Right lobe of liver (tissue), 6 donors: ENCODE measurements around the gene COL7A1. TPM values are rescaled to one million over a fixed set of nuclear protein-coding genes. Genes with fewer than 3 reads are reported as not detected.

Experiments used
- ATAC-seq, 4 donors: fragments of 200-7000 bp; cut with Tn5 transposase; one replicate each; pipeline ENCODE4 v1.9.1; 2020; ENCODE audit warnings: mild to moderate bottlenecking in 4 of 4, moderate library complexity in 4 of 4
- DNase-seq, 3 donors: peaks; one replicate each; pipeline ENCODE4 v3.0.0-alpha.2; 2020
- H3K27ac ChIP-seq, 3 donors: fragments of 200-600 bp; one replicate each; pipeline ENCODE4 v1.8.0; 2022
- H3K27me3 ChIP-seq, 2 donors: fragments of 200-600 bp; one replicate each; pipeline ENCODE4 v1.8.0; 2022
- H3K36me3 ChIP-seq, 4 donors: fragments of 200-600 bp; sonication (generic) in 1 of 4; one replicate each; pipeline versions ENCODE4 v1.5.1 to v1.8.0; 2017 to 2022; ENCODE audit warnings: control low read depth in 1 of 4
- H3K4me1 ChIP-seq, 4 donors: fragments of 200-600 bp; sonication (generic) in 1 of 4; one replicate each; pipeline versions ENCODE4 v1.5.1 to v1.8.0; 2017 to 2022; ENCODE audit warnings: control low read depth in 1 of 4
- H3K4me3 ChIP-seq, 3 donors: fragments of 200-600 bp; one replicate each; pipeline ENCODE4 v1.8.0; 2022
- H3K9me3 ChIP-seq, 4 donors: fragments of 200-600 bp; sonication (generic) in 1 of 4; one replicate each; pipeline versions ENCODE4 v1.5.1 to v1.8.0; 2017 to 2022; ENCODE audit warnings: control low read depth in 1 of 4
- CTCF ChIP-seq, 4 donors: fragments of 200-600 bp in 3 of 4; fragments of 450-650 bp in 1 of 4; IDR thresholded peaks; one replicate each; pipeline versions ENCODE4 v1.5.1 to v1.8.0; 2016 to 2022; ENCODE audit warnings: antibody characterized with exemption in 4 of 4, mild to moderate bottlenecking in 2 of 4
- POLR2A ChIP-seq: fragments of 450-650 bp; IDR thresholded peaks from one replicate; pipeline ENCODE4 v1.6.1; 2017; ENCODE audit warnings: antibody characterized with exemption, mild to moderate bottlenecking
- WGBS: methylation state at CpG from one replicate; pipeline ENCODE4 v1.1.6; 2018; ENCODE audit warnings: low coverage, low lambda C conversion rate; ENCODE audit not compliant: insufficient coverage; ENCODE audit errors: missing lambda C conversion rate; 5-methylcytosine and 5-hydroxymethylcytosine counted together
- intact Hi-C, 2 donors: fragments of 100-400 bp; cut with DNase I; formaldehyde crosslinking; loops; one replicate each; pipeline versions ENCODE4 v1.11.2 to v1.14.1; 2022
- total RNA-seq, 6 experiments: library from RNA; depleted of rRNA in 2 of 6; stranded (reverse); fragments of >200 nt in 2 of 6; fragmentation: NEBNext Ultra II Directional in 3 of 6; extraction: Animal tissue kit (Norgen Biotek cat#: 25700) in 3 of 6; gene quantifications; one replicate each; pipeline versions ENCODE4 v1.1.0 to v1.2.4, GENCODE V29; 2016 to 2023
- donor health status: DM: no; HTN: yes; CAD: no.
- donor health status: DM: no; HTN: no; CAD: no.
- donor health status: DM: no; HTN: no; CAD: no.
- donor health status: DM: no; HTN: yes; CAD: no.
- donor health status: DM: no; HTN: yes; CAD: no.

COL7A1 gene
- total RNA-seq, 6 experiments from 2014 or later = 0.31 to 1.7 (median 1.1) TPM

GRCh38 chr3:48561045-48561736, 33.9 kb downstream of the COL7A1 start:
- no peak overlapping the region for H3K4me3 ChIP-seq
- intact Hi-C loops = no loop called here
- no peak for TF ChIP-seq CTCF (IDR thresholded peaks at IDR 0.05)
- no peak for TF ChIP-seq POLR2A
- no peak overlapping the region for H3K27ac ChIP-seq
- no peaks in the 10 kb centered on the region for H3K36me3 ChIP-seq
- H3K9me3 ChIP-seq = no peaks in the 10 kb centered on the region
- ATAC-seq (no peak), DNase-seq (peak in 1 of 3 donors; percentile 60)
- peaks cover 0 to 11% (median 5%) of the 10 kb centered on the region in 4 donors for H3K4me1 ChIP-seq
- WGBS = 100% methylated on average over 2 of the region's 21 CpGs
- no peaks in the 10 kb centered on the region for H3K27me3 ChIP-seq

- no peak for DNase-seq
- intact Hi-C loops = no loop called here
- Histone ChIP-seq H3K9me3 (no peaks in the 10 kb centered on the region), H3K36me3 (no peaks in the 10 kb centered on the region), H3K4me3 (no peak overlapping the region), H3K27ac (peak overlapping the region in 1 of 3 donors; percentile 54), H3K27me3 (no peaks in the 10 kb centered on the region), H3K4me1 (peaks cover 0 to 11% (median 5%) of the 10 kb centered on the region in 4 donors)
- ATAC-seq = no peak
- TF ChIP-seq POLR2A = no peak
- no peak for TF ChIP-seq CTCF (IDR thresholded peaks at IDR 0.05)
- 20% methylated on average over 1 of the region's 5 CpGs for WGBS
These were observed 34.5 kb downstream of the COL7A1 start for GRCh38 chr3:48560648-48561018.

GRCh38 chr3:48558493-48559134, 36.5 kb downstream of the COL7A1 start:
- Histone ChIP-seq H3K4me3 (no peak overlapping the region), H3K9me3 (no peaks in the 10 kb centered on the region), H3K27ac (peak overlapping the region in 1 of 3 donors; percentile 19), H3K4me1 (peaks cover 0 to 11% (median 5%) of the 10 kb centered on the region in 4 donors), H3K36me3 (no peaks in the 10 kb centered on the region), H3K27me3 (no peaks in the 10 kb centered on the region)
- 34% methylated on average over 5 of the region's 6 CpGs for whole genome bisulfite sequencing
- intact Hi-C loops = loop anchor here in 1 of 2 donors (10.0 kb wide), 1 partner anchor 164 kb away; no protein-coding TSS in a partner anchor
- ATAC-seq (peak in 1 of 4 donors; percentile 4), DNase-seq (peak; percentile 57 to 75 (median 63))
- TF ChIP-seq CTCF (IDR thresholded peaks at IDR 0.05) (no peak), POLR2A (no peak)

GRCh38 chr3:48556796-48557626, 38.1 kb downstream of the COL7A1 start, which contains the start of gene PFKFB4:
PFKFB4 (minus strand) TSS chr3:48556803; CDS start chr3:48556777, 26 bp downstream.
- ATAC-seq = peak; percentile 87 to 95 (median 92)
- DNase-seq = peak; percentile 99 to 100 (median 99)
- no peaks in the 10 kb centered on the region for H3K36me3 ChIP-seq
- peaks cover 0 to 11% (median 5%) of the 10 kb centered on the region in 4 donors for H3K4me1 ChIP-seq
- WGBS = under 1% methylated on average over 23 of the region's 53 CpGs
- no peaks in the 10 kb centered on the region for H3K27me3 ChIP-seq
- intact Hi-C loops = loop anchor here in 1 of 2 donors (10.0 kb wide), 1 partner anchor 162 kb away; no protein-coding TSS in a partner anchor
- H3K27ac ChIP-seq = peak within 1 kb of the TSS in 2 of 3 donors; percentile 7 to 38
- H3K4me3 ChIP-seq = peak within 1 kb of the TSS; percentile 41 to 54 (median 52)
- H3K9me3 ChIP-seq = no peaks in the 10 kb centered on the region
- TF ChIP-seq POLR2A (no peak), CTCF (IDR thresholded peaks at IDR 0.05) (peak in 3 of 4 donors; percentile 7 to 24 (median 10))
